ENCODE measurements around the gene NAPSA.

NAPSA gene

DNA sequence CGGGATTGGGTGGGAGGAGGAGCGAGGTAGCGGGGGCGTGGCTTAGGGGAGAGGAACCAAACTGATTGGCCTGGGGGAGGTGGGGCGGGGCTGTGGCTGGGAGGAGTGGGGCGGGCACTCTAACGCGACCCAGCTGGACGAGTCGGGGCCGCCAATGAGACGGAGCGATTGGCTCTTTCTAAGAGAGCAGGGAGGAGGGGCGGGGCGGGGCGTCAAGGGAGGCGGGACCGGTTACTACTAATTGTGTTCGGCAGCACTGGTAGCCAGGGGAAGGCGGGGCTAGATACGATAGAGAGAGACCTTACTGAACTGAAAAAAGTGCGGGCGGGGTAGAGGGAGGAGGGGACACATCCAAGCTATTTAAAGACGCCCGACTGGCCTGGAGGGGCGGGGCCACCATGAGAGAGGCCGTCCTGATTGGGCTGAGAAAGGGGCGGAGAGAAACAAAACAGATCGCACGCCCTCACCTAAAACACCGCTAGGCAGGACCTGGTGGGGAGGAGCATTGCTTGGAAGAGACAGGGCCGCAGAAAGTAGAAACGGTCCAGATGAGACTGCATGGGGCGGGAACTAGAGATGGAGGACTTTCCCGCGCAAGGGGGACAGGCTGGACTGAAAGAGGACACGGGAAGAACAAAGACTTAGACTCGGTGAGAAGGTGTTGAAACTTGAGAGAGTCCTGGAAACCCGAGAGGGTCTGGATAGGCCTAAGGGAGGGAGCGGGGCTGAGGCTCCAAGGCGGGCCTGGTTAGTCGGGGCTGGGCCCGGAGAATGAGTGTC, 36.1 kb downstream of the NAPSA start, which contains the start of gene KCNC3:
KCNC3 (minus strand) TSS at position 232 of the 780 bp plus-strand sequence. CDS start 295 bp downstream, outside the sequence.
- FAIRE-seq: peak; percentile 96
- peak; percentile 94 for DNase-seq (ENCODE audit: insufficient read length, low spot score)
- TF ChIP-seq TAF1 (IDR thresholded peaks at IDR 0.05; ENCODE audit: low read depth, low read length): 0 out of 2 replicates have a peak, but pooled peaks have one; percentile 15
- TF ChIP-seq POU2F2 (IDR thresholded peaks at IDR 0.05; ENCODE audit: low read depth, low read length): no peak
- no peak for TF ChIP-seq PAX5 (IDR thresholded peaks at IDR 0.05; ENCODE audit: insufficient read depth, low read length, severe bottlenecking)
- TF ChIP-seq POLR2AphosphoS5 (IDR thresholded peaks at IDR 0.05; ENCODE audit: low read depth, low read length): 0 out of 2 replicates have a peak, but pooled peaks have one; percentile 34
- TF ChIP-seq POLR2A (IDR thresholded peaks at IDR 0.05; ENCODE audit: low read depth, low read length): peak; percentile 67; the same call in 1 of the 2 replicates
- TF ChIP-seq SPI1 (IDR thresholded peaks at IDR 0.05; ENCODE audit: low read depth, low read length): no peak

DNA sequence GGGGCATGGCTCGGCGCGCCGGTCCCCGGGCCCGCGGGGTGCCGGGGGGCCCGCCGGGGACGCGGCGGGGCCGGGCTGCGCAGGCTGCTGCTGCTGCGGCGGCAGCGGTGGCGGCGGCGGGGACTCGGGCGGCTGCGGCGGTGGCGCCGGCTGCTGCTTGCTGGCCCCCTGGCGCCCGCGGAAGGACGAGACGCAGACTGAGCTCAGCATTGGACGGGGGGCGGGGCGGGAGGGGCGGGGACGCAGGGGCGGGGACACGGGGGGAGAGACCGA, 36.6 kb downstream of the NAPSA start:
- TF ChIP-seq POU2F2 (IDR thresholded peaks at IDR 0.05; ENCODE audit: low read depth, low read length) (no peak), TAF1 (IDR thresholded peaks at IDR 0.05; ENCODE audit: low read depth, low read length) (no peak), SPI1 (IDR thresholded peaks at IDR 0.05; ENCODE audit: low read depth, low read length) (no peak)
- DNase-seq (ENCODE audit: insufficient read length, low spot score) (no peak), FAIRE-seq (no peak)

- DNase-seq (ENCODE audit: insufficient read length, low spot score) (no peak), FAIRE-seq (peak; percentile 47)
- TF ChIP-seq POLR2A (IDR thresholded peaks at IDR 0.05; ENCODE audit: low read depth, low read length) (no peak), SPI1 (IDR thresholded peaks at IDR 0.05; ENCODE audit: low read depth, low read length) (no peak), POU2F2 (IDR thresholded peaks at IDR 0.05; ENCODE audit: low read depth, low read length) (no peak), TAF1 (IDR thresholded peaks at IDR 0.05; ENCODE audit: low read depth, low read length) (no peak), POLR2AphosphoS5 (IDR thresholded peaks at IDR 0.05; ENCODE audit: low read depth, low read length) (no peak), PAX5 (IDR thresholded peaks at IDR 0.05; ENCODE audit: insufficient read depth, low read length, severe bottlenecking) (no peak)
Observed at GRCh38 chr19:50328224-50328872, 37.1 kb downstream of the NAPSA start.

DNA sequence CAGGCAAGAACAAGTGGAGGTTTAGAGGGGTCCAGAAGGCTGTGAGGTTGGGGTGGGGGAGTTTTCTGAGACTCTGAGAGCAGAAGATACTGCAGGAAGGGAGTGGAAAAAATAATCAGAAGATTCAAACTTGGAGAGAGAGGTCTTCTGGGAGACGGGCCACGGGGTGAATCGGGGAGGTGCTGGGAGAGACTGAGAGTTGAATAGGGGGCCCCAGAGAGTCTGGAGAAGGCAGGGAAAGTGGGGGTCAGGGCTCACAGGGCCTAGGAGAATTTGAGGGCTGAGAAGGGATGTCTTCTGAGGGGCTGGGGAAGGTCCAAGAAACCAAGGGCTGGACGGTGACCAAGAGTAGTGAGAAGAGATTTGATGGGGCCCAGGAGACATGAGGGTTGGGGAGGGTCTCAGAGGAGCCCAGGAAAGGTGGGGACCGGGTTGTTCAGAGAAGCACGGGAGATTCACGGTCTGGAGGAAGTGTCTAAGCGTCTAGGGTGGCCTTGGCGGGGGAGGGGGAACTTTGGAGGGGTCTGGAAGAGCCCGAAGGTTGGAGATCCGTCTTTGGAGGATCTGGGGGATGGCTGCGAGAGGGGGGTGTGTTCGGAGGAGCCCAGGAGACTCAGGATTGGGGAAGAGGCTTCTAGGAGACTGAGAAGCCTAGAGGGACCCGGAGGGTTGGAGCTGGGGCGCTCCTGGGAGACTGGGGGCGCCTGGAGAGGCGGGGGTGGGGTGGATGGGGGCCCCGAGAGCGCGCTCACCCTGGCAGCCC, 37.8 kb downstream of the NAPSA start:
- FAIRE-seq: no peak
- TF ChIP-seq POLR2A (IDR thresholded peaks at IDR 0.05; ENCODE audit: low read depth, low read length): no peak
- no peak for TF ChIP-seq TAF1 (IDR thresholded peaks at IDR 0.05; ENCODE audit: low read depth, low read length)
- no peak for TF ChIP-seq POU2F2 (IDR thresholded peaks at IDR 0.05; ENCODE audit: low read depth, low read length)
- no peak for TF ChIP-seq PAX5 (IDR thresholded peaks at IDR 0.05; ENCODE audit: insufficient read depth, low read length, severe bottlenecking)
- TF ChIP-seq SPI1 (IDR thresholded peaks at IDR 0.05; ENCODE audit: low read depth, low read length): no peak
- no peak for TF ChIP-seq POLR2AphosphoS5 (IDR thresholded peaks at IDR 0.05; ENCODE audit: low read depth, low read length)
- DNase-seq (ENCODE audit: insufficient read length, low spot score): no peak

GRCh38 chr19:50327013-50327412, 38.4 kb downstream of the NAPSA start:
- FAIRE-seq: no peak
- TF ChIP-seq SPI1 (IDR thresholded peaks at IDR 0.05; ENCODE audit: low read depth, low read length): no peak
- no peak for TF ChIP-seq PAX5 (IDR thresholded peaks at IDR 0.05; ENCODE audit: insufficient read depth, low read length, severe bottlenecking)
- no peak for TF ChIP-seq TAF1 (IDR thresholded peaks at IDR 0.05; ENCODE audit: low read depth, low read length)
- no peak for TF ChIP-seq POU2F2 (IDR thresholded peaks at IDR 0.05; ENCODE audit: low read depth, low read length)
- no peak for TF ChIP-seq POLR2AphosphoS5 (IDR thresholded peaks at IDR 0.05; ENCODE audit: low read depth, low read length)
- no peak for TF ChIP-seq POLR2A (IDR thresholded peaks at IDR 0.05; ENCODE audit: low read depth, low read length)

DNA sequence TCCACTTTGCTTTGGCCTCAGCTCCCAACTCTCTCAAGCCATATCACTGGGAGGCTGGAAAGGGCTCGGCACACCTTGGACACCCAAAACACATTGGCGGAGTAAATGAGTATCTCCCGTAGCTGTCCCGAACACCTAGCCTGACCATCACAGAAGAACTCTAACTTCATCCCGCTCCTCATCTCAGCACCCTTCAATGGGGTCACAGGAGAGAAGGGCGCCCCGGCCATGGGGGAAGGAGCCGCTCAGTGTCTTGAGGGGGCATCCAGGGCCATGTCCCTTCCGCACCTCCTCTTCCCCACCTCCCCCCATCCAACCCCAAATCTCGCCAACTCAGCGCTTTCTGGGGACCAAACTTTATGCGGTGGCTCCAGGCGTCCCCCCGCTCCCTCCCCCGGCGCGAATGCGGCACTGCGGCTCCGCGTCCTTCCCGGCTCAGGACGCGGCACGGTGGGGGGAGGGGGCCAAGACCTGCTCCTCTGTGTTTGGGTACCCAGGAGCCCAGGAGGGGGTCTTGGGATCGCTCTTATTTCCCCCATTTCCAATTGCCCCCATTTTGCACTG, 39.3 kb downstream of the NAPSA start:
- TF ChIP-seq POLR2AphosphoS5 (IDR thresholded peaks at IDR 0.05; ENCODE audit: low read depth, low read length): no peak
- TF ChIP-seq SPI1 (IDR thresholded peaks at IDR 0.05; ENCODE audit: low read depth, low read length): no peak
- no peak for TF ChIP-seq TAF1 (IDR thresholded peaks at IDR 0.05; ENCODE audit: low read depth, low read length)
- TF ChIP-seq POLR2A (IDR thresholded peaks at IDR 0.05; ENCODE audit: low read depth, low read length): no peak
- no peak for TF ChIP-seq POU2F2 (IDR thresholded peaks at IDR 0.05; ENCODE audit: low read depth, low read length)
- no peak for TF ChIP-seq PAX5 (IDR thresholded peaks at IDR 0.05; ENCODE audit: insufficient read depth, low read length, severe bottlenecking)
- no peak for FAIRE-seq
- DNase-seq (ENCODE audit: insufficient read length, low spot score): no peak

More at GRCh38 chr19:50327013-50327412, 38.4 kb downstream of the NAPSA start:
- no peak for DNase-seq (ENCODE audit: insufficient read length, low spot score)

- DNase-seq (ENCODE audit: insufficient read length, low spot score) (peak; percentile 96), FAIRE-seq (peak; percentile 84)
- TF ChIP-seq POLR2AphosphoS5 (IDR thresholded peaks at IDR 0.05; ENCODE audit: low read depth, low read length) (no peak), PAX5 (IDR thresholded peaks at IDR 0.05; ENCODE audit: insufficient read depth, low read length, severe bottlenecking) (no peak), POLR2A (IDR thresholded peaks at IDR 0.05; ENCODE audit: low read depth, low read length) (no peak), POU2F2 (IDR thresholded peaks at IDR 0.05; ENCODE audit: low read depth, low read length) (no peak)
Observed at GRCh38 chr19:50325310-50326100, 39.9 kb downstream of the NAPSA start.

GRCh38 chr19:50324331-50324730, 41.1 kb downstream of the NAPSA start:
- FAIRE-seq: no peak
- DNase-seq (ENCODE audit: insufficient read length, low spot score): no peak
- TF ChIP-seq POU2F2 (IDR thresholded peaks at IDR 0.05; ENCODE audit: low read depth, low read length) (no peak), PAX5 (IDR thresholded peaks at IDR 0.05; ENCODE audit: insufficient read depth, low read length, severe bottlenecking) (no peak), POLR2A (IDR thresholded peaks at IDR 0.05; ENCODE audit: low read depth, low read length) (no peak), SPI1 (IDR thresholded peaks at IDR 0.05; ENCODE audit: low read depth, low read length) (no peak), TAF1 (IDR thresholded peaks at IDR 0.05; ENCODE audit: low read depth, low read length) (no peak), POLR2AphosphoS5 (IDR thresholded peaks at IDR 0.05; ENCODE audit: low read depth, low read length) (no peak)
